Measurements from ENCODE around the gene PLEKHO1. TPM values are rescaled to one million over a fixed set of nuclear protein-coding genes. Genes with fewer than 3 reads are reported as not detected.

The PLEKHO1 gene
- total RNA-seq, 1 experiment from 2014 or later, result 67.2 TPM

GRCh38 chr1:150151291-150152181 lies 1.8 kb downstream of the PLEKHO1 start:
- intact Hi-C loops (cut with micrococcal nuclease; ENCODE audit: unreplicated experiment), result no loop called here
- Histone ChIP-seq H3K9me3 (ENCODE audit: low read depth, low read length, poor library complexity, severe bottlenecking) (no peaks in the 10 kb centered on the region), H3K27me3 (replicated peaks; ENCODE audit: insufficient read depth, low read depth, low read length, poor library complexity) (no peaks in the 10 kb centered on the region), H3K4me3 (ENCODE audit: low read depth, low read length, poor library complexity, severe bottlenecking) (peak overlapping the region; percentile 96), H3K36me3 (ENCODE audit: insufficient read depth, low read length, poor library complexity, severe bottlenecking) (peaks cover 47% of the 10 kb centered on the region), H3K4me1 (ENCODE audit: insufficient read depth, low read length, poor library complexity, severe bottlenecking) (peaks cover 23% of the 10 kb centered on the region), H3K27ac (ENCODE audit: low read depth, low read length, poor library complexity, severe bottlenecking) (peak overlapping the region; percentile 96)
- TF ChIP-seq EZH2 (IDR thresholded peaks at IDR 0.05; ENCODE audit: borderline replicate concordance, low read depth, low read length, poor library complexity, severe bottlenecking) (no peak), CTCF (conservative IDR thresholded peaks at IDR 0.05; ENCODE audit: low read depth, low read length) (no peak)
- TSS peak; percentile 29 for BruUV-seq (replicated peaks)
- POLR2A ChIA-PET (ENCODE audit: low non-redundant PET), result no interaction called here
- DNase-seq (ENCODE audit: low spot score), result no peak
- CTCF ChIA-PET, result no interaction called here

GRCh38 chr1:150152182-150152536 lies 2.4 kb downstream of the PLEKHO1 start:
- ChIA-PET CTCF (no interaction called here), POLR2A (ENCODE audit: low non-redundant PET) (no interaction called here)
- Histone ChIP-seq H3K27ac (ENCODE audit: low read depth, low read length, poor library complexity, severe bottlenecking) (peak overlapping the region; percentile 96), H3K36me3 (ENCODE audit: insufficient read depth, low read length, poor library complexity, severe bottlenecking) (peaks cover 53% of the 10 kb centered on the region), H3K27me3 (replicated peaks; ENCODE audit: insufficient read depth, low read depth, low read length, poor library complexity) (no peaks in the 10 kb centered on the region), H3K4me1 (ENCODE audit: insufficient read depth, low read length, poor library complexity, severe bottlenecking) (peaks cover 23% of the 10 kb centered on the region), H3K9me3 (ENCODE audit: low read depth, low read length, poor library complexity, severe bottlenecking) (no peaks in the 10 kb centered on the region), H3K4me3 (ENCODE audit: low read depth, low read length, poor library complexity, severe bottlenecking) (peak overlapping the region; percentile 96)
- TF ChIP-seq CTCF (conservative IDR thresholded peaks at IDR 0.05; ENCODE audit: low read depth, low read length) (no peak), EZH2 (IDR thresholded peaks at IDR 0.05; ENCODE audit: borderline replicate concordance, low read depth, low read length, poor library complexity, severe bottlenecking) (no peak)
- DNase-seq (ENCODE audit: low spot score), result no peak
- BruUV-seq (replicated peaks), result no TSS peak
- intact Hi-C loops (cut with micrococcal nuclease; ENCODE audit: unreplicated experiment), result no loop called here

DNA sequence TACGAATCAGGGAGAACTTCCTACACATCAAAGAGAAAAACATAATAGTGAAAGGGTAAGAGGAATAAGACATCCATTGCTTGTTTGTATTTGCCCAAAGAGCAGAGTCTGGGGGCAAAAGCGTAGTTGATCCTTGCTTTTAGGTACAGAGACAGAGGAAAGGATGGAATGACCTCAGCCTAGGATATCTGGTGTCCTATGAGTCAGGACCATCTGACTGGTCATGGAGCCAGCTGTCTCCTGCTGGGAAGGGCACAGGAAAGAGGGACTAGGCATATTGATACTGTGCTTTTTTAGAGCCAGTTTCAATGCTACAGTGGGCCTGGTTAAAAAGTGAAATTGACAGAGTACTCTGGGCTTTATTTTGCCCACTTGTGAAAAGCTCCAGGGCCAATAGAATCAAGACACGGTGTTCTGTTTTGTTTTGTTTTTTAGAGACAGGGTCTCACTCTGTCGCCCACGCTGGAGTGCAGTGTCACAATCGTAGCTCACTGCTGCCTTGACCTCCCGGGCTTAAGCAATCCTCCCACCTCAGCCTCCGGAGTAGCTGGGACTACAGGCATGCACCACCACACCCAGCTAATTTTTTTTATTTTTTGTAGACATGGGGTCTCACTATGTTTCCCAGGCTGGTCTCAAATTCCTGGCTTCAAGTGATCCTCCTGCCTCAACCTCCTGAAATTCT lies 3.2 kb downstream of the PLEKHO1 start:
- ChIA-PET CTCF (no interaction called here), POLR2A (ENCODE audit: low non-redundant PET) (interaction anchor here (0.7 kb wide), 1 partner anchor 71 kb away, joined by 5 read pairs; no protein-coding TSS in a partner anchor)
- intact Hi-C loops (cut with micrococcal nuclease; ENCODE audit: unreplicated experiment), result no loop called here
- H3K27ac ChIP-seq (ENCODE audit: low read depth, low read length, poor library complexity, severe bottlenecking), result no peak overlapping the region
- peaks cover 23% of the 10 kb centered on the region for H3K4me1 ChIP-seq (ENCODE audit: insufficient read depth, low read length, poor library complexity, severe bottlenecking)
- H3K9me3 ChIP-seq (ENCODE audit: low read depth, low read length, poor library complexity, severe bottlenecking), result no peaks in the 10 kb centered on the region
- TF ChIP-seq EZH2 (IDR thresholded peaks at IDR 0.05; ENCODE audit: borderline replicate concordance, low read depth, low read length, poor library complexity, severe bottlenecking) (no peak), CTCF (conservative IDR thresholded peaks at IDR 0.05; ENCODE audit: low read depth, low read length) (no peak)
- BruUV-seq (replicated peaks), result no TSS peak
- no peak overlapping the region for H3K4me3 ChIP-seq (ENCODE audit: low read depth, low read length, poor library complexity, severe bottlenecking)
- no peak for DNase-seq (ENCODE audit: low spot score)
- H3K27me3 ChIP-seq (replicated peaks; ENCODE audit: insufficient read depth, low read depth, low read length, poor library complexity), result no peaks in the 10 kb centered on the region
- H3K36me3 ChIP-seq (ENCODE audit: insufficient read depth, low read length, poor library complexity, severe bottlenecking), result peaks cover 61% of the 10 kb centered on the region
